A204.1 (cell line): ENCODE measurements around the gene MLC1.

Experiments used
- FAIRE-seq: peaks from 2 replicates; lab custom pipeline; 2012; peaks lifted over from hg19 to GRCh38; lab: Jason Lieb, UNC

Gene MLC1

GRCh38 chr22:50076646-50077535, 8.3 kb downstream of the MLC1 start:
- no peak for FAIRE-seq

GRCh38 chr22:50074551-50075530, 10.4 kb downstream of the MLC1 start:
- FAIRE-seq, result no peak

- FAIRE-seq, result no peak
Observed at GRCh38 chr22:50074056-50074455, 11.2 kb downstream of the MLC1 start.

GRCh38 chr22:50072714-50073538, 12.3 kb downstream of the MLC1 start:
- no peak for FAIRE-seq

GRCh38 chr22:50072167-50072555, 13.1 kb downstream of the MLC1 start:
- FAIRE-seq, result no peak

- FAIRE-seq, result no peak
Observed at GRCh38 chr22:50071432-50072166, 13.6 kb downstream of the MLC1 start.

GRCh38 chr22:50070366-50070765, 14.9 kb downstream of the MLC1 start:
- no peak for FAIRE-seq

- FAIRE-seq, result no peak
Observed at GRCh38 chr22:50068096-50068495, 17.1 kb downstream of the MLC1 start.

GRCh38 chr22:50067244-50067643, 18.0 kb downstream of the MLC1 start:
- FAIRE-seq, result no peak

GRCh38 chr22:50064453-50064852, 20.8 kb downstream of the MLC1 start:
- FAIRE-seq, result no peak

- FAIRE-seq, result no peak
Observed at GRCh38 chr22:50063589-50064393, 21.4 kb downstream of the MLC1 start.

GRCh38 chr22:50062509-50063135, 22.6 kb downstream of the MLC1 start:
- FAIRE-seq, result no peak

- no peak for FAIRE-seq
Observed at GRCh38 chr22:50061824-50062355, 23.3 kb downstream of the MLC1 start.

- no peak for FAIRE-seq
Observed at GRCh38 chr22:50061141-50061823, 23.9 kb downstream of the MLC1 start.

- FAIRE-seq, result no peak
Observed at GRCh38 chr22:50060441-50061140, 24.6 kb downstream of the MLC1 start.

GRCh38 chr22:50059881-50060262, 25.4 kb downstream of the MLC1 start:
- no peak for FAIRE-seq

- FAIRE-seq, result no peak
Observed at GRCh38 chr22:50058906-50059880, 26.0 kb downstream of the MLC1 start.
